Measurements from ENCODE around the gene RNF13.

Gene RNF13

GRCh38 chr3:149812606-149813366 is at the start of gene RNF13:
TSS of gene RNF13 (plus strand) at chr3:149813215. CDS start at chr3:149846027, 32,812 bp downstream.
- DNase-seq = peak; percentile 76

GRCh38 chr3:149763565-149764195 is 49.3 kb upstream of the RNF13 start:
- no peak for DNase-seq

DNA sequence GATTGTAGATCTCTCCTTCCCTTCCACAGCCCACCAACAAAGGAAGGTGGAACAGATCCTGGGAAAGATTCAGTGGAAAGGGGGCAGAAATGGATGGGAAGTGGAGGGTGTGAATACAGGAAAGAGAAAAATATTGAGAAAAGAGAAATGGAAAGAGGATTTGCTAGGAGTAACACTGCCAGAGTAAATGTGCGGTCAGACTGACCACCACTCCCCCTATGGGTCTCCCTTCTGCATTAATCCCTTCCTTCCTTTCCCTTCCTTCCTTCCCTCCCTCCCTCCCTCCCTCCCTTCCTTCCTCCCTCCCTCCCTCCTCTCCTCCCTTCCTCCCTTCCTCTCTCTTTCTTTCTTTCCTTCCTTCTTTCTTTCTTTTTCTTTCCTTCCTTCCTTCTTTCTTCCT is 48.7 kb upstream of the RNF13 start:
- no peak for DNase-seq

- DNase-seq = no peak
Measured at GRCh38 chr3:149765762-149766334, 47.2 kb upstream of the RNF13 start.

DNA sequence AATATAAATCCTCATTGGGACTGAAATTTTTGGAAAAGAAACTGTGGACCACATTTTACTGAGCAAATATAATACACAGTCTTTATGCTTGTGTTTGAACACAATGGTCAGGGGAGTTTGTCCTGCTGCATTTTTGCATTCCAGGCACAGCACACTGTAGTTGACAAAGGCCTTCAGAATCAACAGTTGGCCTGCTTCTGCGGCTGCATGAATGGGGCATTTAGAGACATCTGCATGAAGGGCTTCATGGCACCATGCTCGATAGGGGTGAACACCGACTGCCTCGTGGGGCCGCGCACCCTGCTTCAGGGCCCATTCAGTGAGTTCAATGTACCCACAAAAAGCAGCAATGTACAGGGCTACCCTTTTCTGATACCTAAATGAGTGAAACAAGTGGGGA is 45.3 kb upstream of the RNF13 start:
- DNase-seq = no peak

DNA sequence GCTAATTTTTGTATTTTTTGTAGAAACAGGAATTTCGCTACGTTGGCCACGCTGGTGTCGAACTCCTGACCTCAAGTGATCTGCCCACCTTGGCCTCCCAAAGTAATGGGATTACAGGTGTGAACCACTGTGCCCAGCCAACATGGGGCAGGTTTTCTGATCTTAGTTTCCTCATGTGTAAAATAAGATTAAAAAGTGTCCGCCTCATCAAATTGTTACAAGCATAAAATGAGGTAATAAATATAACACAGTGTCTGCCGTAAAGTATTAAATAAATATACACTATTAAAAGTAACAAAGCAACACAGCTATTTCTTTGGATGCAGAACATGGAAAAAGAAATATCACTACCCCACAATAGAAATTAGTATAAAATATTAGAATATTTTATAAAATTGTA is 44.3 kb upstream of the RNF13 start:
- no peak for DNase-seq

GRCh38 chr3:149770246-149770645 is 42.8 kb upstream of the RNF13 start:
- DNase-seq = no peak

- no peak for DNase-seq
Measured at GRCh38 chr3:149771652-149772271, 41.3 kb upstream of the RNF13 start.

DNA sequence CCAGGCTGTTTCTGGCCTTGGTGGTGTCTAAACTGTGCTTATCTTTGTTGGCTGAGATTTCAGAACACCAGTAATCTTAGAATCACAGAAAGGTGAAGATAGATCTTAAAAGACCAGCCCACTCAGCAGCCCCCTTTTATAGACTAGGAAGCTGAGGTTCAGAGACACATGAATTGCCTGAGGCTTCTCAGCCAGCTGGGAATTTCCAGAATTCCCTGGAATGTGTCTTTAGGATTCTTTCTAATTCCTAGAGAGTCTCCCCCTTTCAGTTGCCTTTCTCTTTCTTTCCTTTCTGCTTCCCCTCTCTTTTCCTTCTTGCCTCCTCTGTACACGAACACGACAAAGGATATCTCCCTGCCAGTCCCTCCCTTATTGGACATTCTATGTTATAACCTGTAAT is 40.2 kb upstream of the RNF13 start:
- no peak for DNase-seq

- DNase-seq = no peak
Measured at GRCh38 chr3:149776170-149776569, 36.8 kb upstream of the RNF13 start.

DNA sequence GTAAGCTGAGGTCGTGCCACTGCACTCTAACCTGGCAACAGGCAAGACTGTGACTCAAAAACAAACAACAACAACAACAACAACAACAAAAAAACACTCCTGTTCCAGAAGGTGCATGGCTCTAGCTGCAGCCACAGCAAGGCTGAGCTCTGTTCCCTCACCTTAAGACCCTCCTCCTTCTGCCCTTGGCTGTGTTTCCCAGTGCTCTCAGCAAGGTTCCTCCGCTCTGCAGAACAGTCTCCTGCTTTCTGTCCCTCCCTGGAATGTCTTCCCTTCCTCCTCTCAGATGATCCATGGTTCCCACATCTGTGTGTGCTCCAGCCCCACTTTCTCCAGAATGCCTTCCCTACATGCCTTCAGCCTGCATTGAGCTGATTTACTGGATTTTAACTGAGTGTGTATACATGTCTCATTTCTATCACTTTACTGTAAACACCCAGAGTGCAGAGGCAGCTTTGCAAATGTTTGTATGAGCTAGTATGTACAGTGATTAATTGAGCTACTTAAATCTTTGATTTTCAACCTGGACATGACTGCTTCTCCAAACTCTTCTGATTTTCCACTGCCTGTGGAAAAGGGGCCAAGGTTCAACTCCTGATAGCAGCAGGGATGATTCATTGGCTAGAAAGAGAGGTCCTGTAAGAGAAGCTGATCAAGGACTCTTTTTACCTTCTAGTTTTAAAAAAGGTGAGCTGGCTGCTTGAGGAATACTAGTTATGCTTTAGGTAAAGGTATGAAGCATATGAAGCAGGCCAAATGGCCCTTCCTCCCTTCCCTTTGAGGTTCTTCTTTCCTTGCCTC is 35.4 kb upstream of the RNF13 start:
- DNase-seq = no peak

DNA sequence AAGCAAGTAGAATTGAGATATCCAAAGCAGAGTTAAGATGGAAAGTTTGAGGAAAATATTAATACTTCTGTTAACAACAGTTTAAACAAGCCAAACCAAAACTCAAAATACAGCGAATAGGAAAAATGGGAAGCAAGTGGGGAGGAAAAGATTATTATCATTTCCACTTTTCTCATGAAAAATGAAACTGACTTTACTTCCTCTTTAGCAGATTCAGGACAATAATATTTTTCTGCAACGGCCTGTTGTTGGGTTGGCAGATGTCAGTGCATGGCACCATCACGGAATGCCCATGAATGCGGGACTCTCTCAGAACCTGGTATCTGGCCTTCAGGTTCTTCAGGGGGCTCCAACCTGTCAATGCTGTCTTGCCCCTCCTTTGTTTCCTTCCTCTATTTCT is 31.8 kb upstream of the RNF13 start:
- no peak for DNase-seq

DNA sequence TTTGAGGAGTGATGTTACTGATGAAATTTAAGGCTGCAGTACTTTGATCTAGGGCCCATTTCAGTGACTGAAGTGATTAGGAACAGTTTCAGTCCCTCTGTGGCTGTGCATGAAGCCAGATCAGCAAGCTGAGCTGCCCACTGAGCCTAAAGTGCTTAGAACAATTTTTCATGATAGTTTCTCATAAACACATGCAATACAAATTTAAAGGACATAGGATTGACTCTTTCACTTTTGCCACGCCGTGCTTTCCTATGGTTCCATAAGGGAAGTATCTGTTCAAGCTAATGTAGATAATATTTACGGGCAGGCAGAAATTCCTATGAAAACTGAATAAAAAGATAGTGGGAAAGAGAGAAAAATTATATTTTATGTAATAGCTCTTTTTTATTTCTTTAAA is 31.3 kb upstream of the RNF13 start:
- no peak for DNase-seq

GRCh38 chr3:149783576-149783975 is 29.4 kb upstream of the RNF13 start:
- peak; percentile 30 for DNase-seq

GRCh38 chr3:149784064-149784704 is 28.8 kb upstream of the RNF13 start:
- DNase-seq = no peak

- DNase-seq = no peak
Measured at GRCh38 chr3:149790268-149790667, 22.7 kb upstream of the RNF13 start.

GRCh38 chr3:149790698-149791097 is 22.3 kb upstream of the RNF13 start:
- no peak for DNase-seq

DNA sequence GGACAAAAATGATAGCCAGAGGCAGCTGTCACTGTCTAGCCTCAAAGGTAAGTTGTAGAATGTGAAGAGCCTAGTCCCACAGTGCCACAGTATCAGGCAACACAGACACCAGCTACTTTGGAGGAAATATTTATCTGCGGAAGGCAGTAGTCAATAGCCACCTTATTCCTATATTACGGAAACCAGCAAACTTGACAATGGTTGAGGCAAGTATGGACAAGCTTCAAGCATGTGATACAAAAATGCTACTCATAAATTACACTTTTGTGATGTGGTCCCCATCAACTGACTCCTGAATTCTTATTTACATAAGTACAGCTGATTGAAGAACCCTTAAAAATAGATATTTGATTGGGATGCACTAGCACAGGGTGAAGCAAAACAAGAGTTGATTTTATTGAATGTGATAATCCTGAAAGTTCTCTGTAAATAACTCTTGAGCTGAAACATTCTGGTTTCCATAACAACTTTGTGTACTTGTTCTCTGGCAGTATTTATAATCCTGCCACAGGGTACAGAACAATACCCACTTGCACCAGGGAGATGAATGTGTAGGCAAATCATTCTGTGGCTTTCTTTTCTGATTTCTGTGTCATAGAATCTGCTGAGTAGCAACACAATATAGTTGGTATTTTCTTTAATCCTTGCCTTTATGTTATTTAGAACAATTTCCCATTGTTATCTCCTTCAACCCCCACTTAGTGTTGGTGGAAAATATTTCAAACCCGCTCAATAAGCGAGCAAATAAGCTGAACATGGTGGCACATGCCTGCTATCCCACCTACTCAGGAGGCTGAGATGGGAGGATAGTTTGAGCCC is 20.4 kb upstream of the RNF13 start, which contains the start of gene ANKUB1:
Gene ANKUB1, minus strand, starts transcription at position 103 of the 819 bp plus-strand sequence. CDS start 188 bp downstream, outside the sequence.
- no peak for DNase-seq

- no peak for DNase-seq
Measured at GRCh38 chr3:149796026-149796425, 17.0 kb upstream of the RNF13 start.

GRCh38 chr3:149800693-149801092 is 12.3 kb upstream of the RNF13 start:
- no peak for DNase-seq

GRCh38 chr3:149801195-149801594 is 11.8 kb upstream of the RNF13 start:
- DNase-seq = no peak
